Muscle layer of duodenum (tissue), 2 donors: Measurements from ENCODE around the gene C4orf50.
"Not testable (repeated sequence)": the region's sequence is repeated elsewhere in the genome, so short reads cannot be mapped to it uniquely, and the experiment has no call there.

ENCODE experiments used
- H3K27ac ChIP-seq: one replicate; pipeline ENCODE4 v1.7.0; 2013; ENCODE audit warnings: mild to moderate bottlenecking, low read length
- H3K27me3 ChIP-seq: one replicate; pipeline ENCODE4 v1.7.0; 2013; ENCODE audit warnings: low read depth, mild to moderate bottlenecking, control low read depth, low read length
- H3K36me3 ChIP-seq, 2 donors: one replicate each; pipeline ENCODE4 v1.7.0; 2013; ENCODE audit warnings: low read length in 2 of 2, control low read depth in 1 of 2, mild to moderate bottlenecking in 1 of 2; ENCODE audit not compliant: insufficient read depth in 2 of 2, control insufficient read depth in 1 of 2
- H3K4me1 ChIP-seq, 2 donors: one replicate each; pipeline ENCODE4 v1.7.0; 2013; ENCODE audit warnings: low read length in 2 of 2, mild to moderate bottlenecking in 2 of 2, control low read depth in 1 of 2, moderate library complexity in 1 of 2; ENCODE audit not compliant: insufficient read depth in 2 of 2, control insufficient read depth in 1 of 2
- H3K4me3 ChIP-seq, 2 donors: one replicate each; pipeline ENCODE4 v1.7.0; 2013; ENCODE audit warnings: low read length in 2 of 2, low read depth in 1 of 2, mild to moderate bottlenecking in 1 of 2
- H3K9me3 ChIP-seq, 2 donors: one replicate each; pipeline ENCODE4 v1.7.0; 2013; ENCODE audit warnings: low read length in 2 of 2, control low read depth in 1 of 2, mild to moderate bottlenecking in 1 of 2; ENCODE audit not compliant: control insufficient read depth in 1 of 2
- donor health status: healthy.

Gene C4orf50

GRCh38 chr4:5863461-5864113, 154.6 kb downstream of the C4orf50 start:
- Histone ChIP-seq H3K4me3 (no peak overlapping the region), H3K27me3 (no peaks in the 10 kb centered on the region), H3K27ac (no peak overlapping the region), H3K36me3 (no peaks in the 10 kb centered on the region), H3K4me1 (no peaks in the 10 kb centered on the region), H3K9me3 (no peaks in the 10 kb centered on the region)

- no peaks in the 10 kb centered on the region for H3K4me1 ChIP-seq
- H3K4me3 ChIP-seq: no peak overlapping the region
- no peaks in the 10 kb centered on the region for H3K36me3 ChIP-seq
- no peak overlapping the region for H3K27ac ChIP-seq
- no peaks in the 10 kb centered on the region for H3K9me3 ChIP-seq
- H3K27me3 ChIP-seq: no peaks in the 10 kb centered on the region
Observed at GRCh38 chr4:5858020-5858769, 160.0 kb downstream of the C4orf50 start.

GRCh38 chr4:5857199-5857598, 161.0 kb downstream of the C4orf50 start:
- no peaks in the 10 kb centered on the region for H3K4me1 ChIP-seq
- H3K36me3 ChIP-seq: no peaks in the 10 kb centered on the region
- no peak overlapping the region for H3K4me3 ChIP-seq
- H3K27me3 ChIP-seq: no peaks in the 10 kb centered on the region
- H3K27ac ChIP-seq: no peak overlapping the region
- no peaks in the 10 kb centered on the region for H3K9me3 ChIP-seq

GRCh38 chr4:5856362-5856761, 161.9 kb downstream of the C4orf50 start:
- not testable (repeated sequence) for H3K27ac ChIP-seq, H3K4me1 ChIP-seq, H3K36me3 ChIP-seq, H3K27me3 ChIP-seq, H3K9me3 ChIP-seq, H3K4me3 ChIP-seq

GRCh38 chr4:5854929-5855328, 163.3 kb downstream of the C4orf50 start:
- no peaks in the 10 kb centered on the region for H3K9me3 ChIP-seq
- H3K36me3 ChIP-seq: no peaks in the 10 kb centered on the region
- no peaks in the 10 kb centered on the region for H3K4me1 ChIP-seq

GRCh38 chr4:5852523-5853202, 165.6 kb downstream of the C4orf50 start:
- Histone ChIP-seq H3K4me1 (no peaks in the 10 kb centered on the region), H3K4me3 (no peak overlapping the region), H3K27me3 (no peaks in the 10 kb centered on the region), H3K27ac (no peak overlapping the region), H3K36me3 (no peaks in the 10 kb centered on the region), H3K9me3 (no peaks in the 10 kb centered on the region)

More at GRCh38 chr4:5854929-5855328, 163.3 kb downstream of the C4orf50 start:
- no peaks in the 10 kb centered on the region for H3K27me3 ChIP-seq
- H3K27ac ChIP-seq: no peak overlapping the region
- no peak overlapping the region for H3K4me3 ChIP-seq

- H3K27ac ChIP-seq: no peak overlapping the region
- no peaks in the 10 kb centered on the region for H3K9me3 ChIP-seq
- no peaks in the 10 kb centered on the region for H3K36me3 ChIP-seq
- no peaks in the 10 kb centered on the region for H3K4me1 ChIP-seq
- H3K27me3 ChIP-seq: no peaks in the 10 kb centered on the region
- H3K4me3 ChIP-seq: no peak overlapping the region
Observed at GRCh38 chr4:5851637-5852301, 166.5 kb downstream of the C4orf50 start.
